HG03060 (cell line): ENCODE results near the gene SAMD1.

Source experiments
- ATAC-seq: cut with Tn5 transposase; IDR thresholded peaks from one replicate; pipeline ENCODE4 v1.9.1; 2021; ENCODE audit warnings: low read depth, moderate number of reproducible peaks; ENCODE audit not compliant: unreplicated experiment

The SAMD1 gene

GRCh38 chr19:14091081-14091812, 696 bp upstream of the SAMD1 start:
- no peak for ATAC-seq

DNA sequence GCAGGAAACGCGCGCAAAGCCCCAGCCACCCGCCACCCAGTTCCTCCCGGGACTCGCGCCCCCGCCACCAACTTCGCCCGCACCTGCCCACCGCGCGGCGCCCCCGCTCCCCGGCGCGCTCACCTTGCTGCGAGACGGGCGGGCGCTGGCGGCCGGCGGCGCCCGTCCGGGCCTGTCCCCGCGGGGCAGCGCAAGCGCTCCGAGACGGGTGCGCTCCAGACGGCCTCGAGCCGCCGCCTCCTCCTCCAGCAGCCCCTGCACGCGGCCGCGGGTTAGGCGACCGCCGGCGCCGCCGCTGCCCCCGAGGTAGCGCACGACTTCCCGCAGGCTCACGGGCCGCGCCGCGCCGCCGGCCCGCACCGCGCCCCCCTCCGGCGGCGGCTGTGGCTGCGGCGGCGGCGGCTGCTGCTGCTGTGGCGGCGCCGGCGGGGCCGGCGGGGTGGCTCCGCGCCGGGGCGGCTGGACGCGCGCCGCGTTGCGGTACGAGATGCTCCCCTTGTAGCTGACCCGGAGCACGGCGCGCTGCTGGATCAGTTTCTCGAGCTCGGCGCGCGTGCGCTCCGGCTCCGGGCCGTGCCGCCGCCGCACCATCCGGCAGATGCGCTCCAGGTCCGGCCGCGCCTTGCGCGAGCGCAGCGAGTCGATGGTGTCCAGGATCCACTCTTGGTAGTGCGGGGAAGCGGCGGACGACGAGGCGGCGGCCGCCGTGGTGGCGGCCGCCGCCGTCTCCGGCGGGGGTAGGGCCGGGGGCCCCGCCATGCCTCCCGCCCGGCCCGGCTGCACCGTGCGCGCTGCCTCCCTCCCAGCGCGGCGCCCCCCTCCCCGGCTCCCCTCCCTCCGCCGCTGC, 666 bp downstream of the SAMD1 start:
- ATAC-seq: no peak

- no peak for ATAC-seq
Measured at GRCh38 chr19:14089412-14089661, 1.2 kb downstream of the SAMD1 start.

DNA sequence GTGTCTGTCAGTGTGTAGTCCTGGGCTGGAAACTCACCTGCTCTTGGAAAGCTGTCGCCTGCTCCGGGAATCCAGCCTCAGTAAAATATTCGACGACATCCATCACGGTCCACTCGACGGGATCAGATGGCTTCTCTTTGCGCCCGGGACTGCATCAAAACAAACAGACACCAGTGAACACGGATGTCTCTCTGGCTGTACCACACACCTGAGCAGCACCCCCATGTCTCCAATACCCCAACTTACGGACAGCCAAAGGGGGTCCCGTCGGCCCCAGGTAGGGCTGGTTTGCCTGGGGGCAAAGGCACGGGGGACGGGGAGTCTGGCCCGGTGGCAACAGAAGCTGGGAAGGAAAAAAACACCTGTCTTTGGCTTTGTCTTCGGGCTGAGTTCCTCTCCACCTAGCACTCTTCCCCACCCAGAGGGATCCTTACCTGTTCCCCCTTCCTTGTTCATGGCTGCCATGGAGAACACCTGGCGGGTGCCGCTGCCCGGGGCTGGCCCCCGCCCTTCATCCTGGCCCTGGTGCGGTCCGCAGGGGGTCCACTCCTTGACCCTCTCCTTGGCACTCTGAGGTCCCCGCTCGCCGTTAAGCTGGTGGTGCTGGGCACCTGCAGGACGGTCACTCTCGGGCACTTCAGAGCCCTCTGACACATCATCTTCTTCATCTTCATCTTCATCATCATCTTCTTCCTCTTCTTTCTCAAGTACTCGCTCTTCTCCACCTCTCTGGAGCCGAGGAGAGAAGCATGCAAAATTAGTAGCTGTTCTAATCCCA, 1.7 kb downstream of the SAMD1 start:
- ATAC-seq: no peak

- ATAC-seq: no peak
Measured at GRCh38 chr19:14086098-14086497, 4.5 kb downstream of the SAMD1 start.

DNA sequence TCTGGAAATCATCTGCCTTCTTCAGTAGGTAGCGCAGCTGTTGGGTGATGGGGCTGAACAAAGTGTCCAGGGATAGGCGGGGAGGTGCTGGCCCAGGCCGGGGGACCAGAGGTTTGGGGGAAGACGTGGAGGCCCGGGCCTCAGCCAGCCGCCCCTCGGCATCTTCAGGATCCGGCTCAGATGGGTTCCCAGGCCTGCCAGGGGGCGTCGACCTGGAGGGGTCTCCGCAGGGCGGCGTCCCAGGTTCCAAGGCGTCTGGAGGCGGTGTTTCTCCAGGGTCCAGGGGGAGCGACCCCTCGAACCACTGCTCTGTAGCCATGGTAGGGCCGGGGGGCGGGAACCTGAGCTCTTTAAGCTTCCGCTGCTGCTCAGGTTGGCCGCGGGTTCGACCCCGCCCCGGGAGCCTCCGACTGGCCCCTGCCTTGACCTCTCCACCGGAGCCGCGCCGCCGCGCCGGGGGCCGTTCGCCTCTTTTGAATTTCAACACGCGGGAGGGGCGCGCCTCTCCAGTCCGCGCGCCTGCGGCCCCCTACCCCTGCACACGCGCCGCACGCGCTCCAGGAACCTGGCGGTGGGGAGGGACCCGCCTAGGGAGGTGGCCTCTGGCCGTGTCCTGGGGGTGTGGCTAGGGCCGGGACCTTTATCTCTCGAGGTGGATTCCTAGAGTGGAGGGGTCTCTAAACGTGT, 5.1 kb downstream of the SAMD1 start, which contains the start of gene C19orf67:
Gene C19orf67, minus strand, starts transcription at position 475 of the 687 bp plus-strand sequence. Its CDS starts 156 bp downstream, at position 319.
- ATAC-seq: no peak

DNA sequence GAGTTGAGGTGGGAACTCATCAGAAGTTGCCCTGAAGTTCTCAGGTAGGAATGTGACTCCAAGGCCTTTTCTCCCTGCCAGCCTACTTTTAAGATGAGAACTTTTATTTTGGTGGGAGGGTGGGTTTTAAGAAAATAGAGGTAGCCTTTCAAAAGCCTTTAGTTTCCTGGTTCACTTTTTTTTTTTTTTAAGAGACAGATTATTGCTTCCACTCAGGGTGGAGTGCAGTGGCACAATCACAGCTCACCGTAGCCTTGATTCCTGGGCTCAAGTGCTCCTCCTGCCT, 7.9 kb downstream of the SAMD1 start:
- no peak for ATAC-seq

GRCh38 chr19:14081797-14082674, 8.5 kb downstream of the SAMD1 start:
- ATAC-seq: peak; percentile 4

GRCh38 chr19:14080887-14081796, 9.4 kb downstream of the SAMD1 start:
- peak; percentile 90 for ATAC-seq

DNA sequence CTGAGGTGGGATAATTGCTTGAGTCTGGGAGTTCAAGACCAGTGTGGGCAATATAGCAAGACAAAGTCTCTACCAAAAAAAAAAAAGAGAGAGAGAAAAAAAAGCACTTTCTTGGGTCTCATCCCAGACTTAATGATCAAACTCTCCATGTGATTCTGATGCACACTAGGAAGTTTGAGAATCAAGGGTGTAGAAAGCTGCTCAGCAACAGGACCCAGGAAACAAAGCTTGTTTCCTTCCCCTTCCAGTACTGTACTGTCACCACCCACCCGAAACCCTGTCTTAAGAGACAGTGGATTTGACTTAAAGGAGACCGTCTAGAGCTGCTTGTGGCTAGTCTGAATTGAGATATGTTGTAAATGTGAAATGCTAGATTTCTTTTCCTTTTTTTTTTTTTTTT, 12.1 kb downstream of the SAMD1 start:
- no peak for ATAC-seq

DNA sequence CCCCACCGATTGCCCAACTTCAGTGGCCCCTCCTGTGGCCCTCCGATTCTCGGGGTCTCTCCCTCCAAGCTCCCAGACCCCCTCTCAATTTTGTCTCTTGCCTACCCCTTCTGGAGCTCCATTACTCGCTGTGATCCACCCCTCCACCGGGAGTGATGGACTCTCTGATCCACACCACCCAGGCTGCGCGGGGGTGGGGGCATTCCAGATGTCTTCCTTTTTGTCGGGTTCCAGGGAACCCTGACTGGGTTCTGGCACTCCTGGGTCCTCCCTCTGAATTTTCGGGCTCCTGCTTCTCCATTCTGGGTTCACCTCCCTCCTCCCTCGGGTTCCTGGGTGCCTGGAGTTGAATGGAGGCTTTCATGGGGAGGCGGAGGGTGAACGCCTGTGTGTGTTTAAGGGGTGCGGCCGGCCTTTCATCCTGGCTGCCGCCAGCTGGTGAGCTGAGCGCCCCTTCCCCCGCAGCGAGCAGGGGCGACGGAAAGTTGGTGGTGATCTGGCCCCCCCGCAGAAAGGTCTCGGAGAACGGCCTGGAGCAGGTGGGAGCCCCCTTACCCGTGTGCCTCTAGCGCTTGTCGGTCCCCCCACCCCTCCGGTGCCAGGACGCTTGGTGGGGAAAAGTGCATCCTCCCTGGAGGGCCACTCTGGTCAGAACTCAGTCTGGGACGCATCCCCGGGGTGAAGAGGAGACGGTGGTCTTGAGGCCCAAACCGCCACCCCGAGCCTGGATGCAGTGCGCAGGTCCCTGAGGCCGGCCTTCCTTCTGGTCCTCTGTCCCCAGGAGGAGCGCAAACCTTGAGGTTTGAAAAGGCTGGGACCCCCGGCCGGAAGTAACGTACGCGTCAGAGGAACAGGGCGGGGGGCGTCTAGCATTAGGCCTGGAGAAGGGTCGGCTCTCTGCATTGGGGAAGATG, 16.4 kb downstream of the SAMD1 start:
- no peak for ATAC-seq

- ATAC-seq: no peak
Measured at GRCh38 chr19:14073261-14073924, 17.2 kb downstream of the SAMD1 start.

DNA sequence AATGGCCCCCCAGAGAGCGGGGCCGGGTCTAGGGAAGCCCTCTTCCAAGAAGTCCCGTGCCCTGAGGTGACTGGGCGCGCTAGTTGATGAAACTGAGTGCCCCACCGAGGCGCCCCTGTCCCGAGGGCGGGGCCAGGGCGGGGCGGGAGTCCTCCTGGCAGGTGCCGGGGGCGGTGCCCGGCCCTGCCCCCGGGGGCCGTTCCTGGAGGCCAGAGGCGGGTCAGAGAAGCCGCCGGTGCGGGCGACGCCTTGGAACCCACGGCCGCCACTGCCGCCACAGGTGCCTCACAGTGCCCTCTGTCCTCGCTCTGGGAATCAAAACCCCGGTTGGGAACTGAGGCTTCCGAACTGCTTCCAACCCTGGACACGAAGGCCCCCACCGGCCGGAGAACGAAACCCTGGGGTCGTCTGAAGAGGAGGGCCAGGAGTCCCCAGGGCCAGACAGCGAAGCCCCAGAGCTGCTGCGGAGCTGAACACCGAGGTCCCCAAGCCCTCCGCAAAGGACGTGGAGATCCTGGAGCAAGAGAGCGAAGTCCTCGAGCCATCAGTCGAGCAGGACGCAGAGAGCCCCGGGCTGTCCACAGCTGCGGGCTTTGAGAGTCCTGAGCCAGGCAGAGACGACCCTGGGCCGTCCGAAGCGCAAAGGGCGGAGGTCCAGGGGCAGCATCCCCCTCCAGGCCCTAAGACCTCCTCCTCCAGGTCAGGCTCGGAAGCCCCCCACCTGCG, 17.9 kb downstream of the SAMD1 start, which contains the start of gene MISP3:
Gene MISP3, plus strand, starts transcription at position 252 of the 726 bp plus-strand sequence. CDS start 524 bp downstream, outside the sequence.
- ATAC-seq: no peak

DNA sequence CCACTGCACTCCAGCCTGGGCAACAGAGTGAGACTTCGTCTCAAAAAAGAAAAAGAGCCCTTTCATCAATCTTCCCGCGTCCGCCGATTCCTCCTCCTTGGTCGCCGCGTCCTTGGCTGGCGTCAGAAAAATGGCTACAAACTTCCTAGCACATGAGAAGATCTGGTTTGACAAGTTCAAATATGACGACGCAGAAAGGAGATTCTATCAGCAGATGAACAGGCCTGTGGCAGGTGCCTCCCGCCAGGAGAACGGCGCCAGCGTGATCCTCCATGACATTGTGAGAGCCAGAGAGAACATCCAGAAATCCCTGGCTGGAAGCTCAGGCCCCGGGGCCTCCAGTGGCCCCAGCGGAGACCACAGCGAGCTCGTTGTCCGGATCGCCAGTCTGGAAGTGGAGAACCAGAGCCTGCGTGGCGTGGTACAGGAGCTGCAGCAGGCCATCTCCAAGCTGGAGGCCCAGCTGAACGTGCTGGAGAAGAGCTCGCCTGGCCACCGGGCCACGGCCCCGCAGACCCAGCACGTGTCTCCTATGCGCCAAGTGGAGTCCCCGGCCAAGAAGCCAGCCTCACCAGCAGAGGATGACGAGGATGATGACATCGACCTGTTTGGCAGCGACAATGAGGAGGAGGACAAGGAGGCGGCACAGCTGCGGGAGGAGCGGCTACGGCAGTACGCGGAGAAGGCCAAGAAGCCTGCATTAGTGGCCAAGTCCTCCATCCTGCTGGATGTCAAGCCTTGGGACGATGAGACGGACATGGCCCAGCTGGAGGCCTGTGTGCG, 20.1 kb downstream of the SAMD1 start:
- ATAC-seq: no peak

GRCh38 chr19:14066134-14066533, 24.4 kb downstream of the SAMD1 start:
- ATAC-seq: no peak

- no peak for ATAC-seq
Measured at GRCh38 chr19:14063105-14063504, 27.4 kb downstream of the SAMD1 start.
